ENCODE results near the gene EYA2. TPM values are rescaled to one million over a fixed set of nuclear protein-coding genes. Genes with fewer than 3 reads are reported as not detected.

The EYA2 gene
- total and polyA plus RNA-seq, 2 donors (not counting 3 experiments of a cell fraction or from before 2014, with no cell fraction given), result not detected

GRCh38 chr20:47030271-47030810 is 135.7 kb downstream of the EYA2 start:
- dilution Hi-C loops (cut with MboI; ENCODE audit: extremely low pct_ligation_motif_present, low sequenced_read_pairs), result no loop called here
- CTCF ChIA-PET, result no interaction called here

More at GRCh38 chr20:47030271-47030810, 135.7 kb downstream of the EYA2 start:
- intact Hi-C loops (cut with micrococcal nuclease), result no loop called here
- H3K9me3 ChIP-seq (replicated peaks; ENCODE audit: control insufficient read depth, insufficient read depth, low read length), result no peaks in the 10 kb centered on the region
- no peaks in the 10 kb centered on the region for H3K4me1 ChIP-seq (ENCODE audit: control insufficient read depth, extremely low read depth, insufficient read depth, low read length)
- BruUV-seq (replicated peaks), result no TSS peak
- H4K20me1 ChIP-seq (replicated peaks; ENCODE audit: control insufficient read depth, extremely low read depth, insufficient read depth, low read length), result no peaks in the 10 kb centered on the region
- FAIRE-seq, result no peak
- no peaks in the 10 kb centered on the region for H3K36me3 ChIP-seq (ENCODE audit: control insufficient read depth in 2 of 2, extremely low read depth in 1 of 2, insufficient read depth in 2 of 2, low read length in 2 of 2)
- H3K79me2 ChIP-seq (ENCODE audit: control insufficient read depth, insufficient read depth, low read length), result no peaks in the 10 kb centered on the region
- H3K27me3 ChIP-seq (ENCODE audit: control insufficient read depth in 2 of 2, insufficient read depth in 2 of 2, low read length in 2 of 2), result no peaks in the 10 kb centered on the region
- no peak overlapping the region for H2AFZ ChIP-seq (ENCODE audit: low read depth, low read length)
- H3K9me1 ChIP-seq (replicated peaks; ENCODE audit: control insufficient read depth, extremely low read depth, insufficient read depth, low read length), result no peaks in the 10 kb centered on the region
- POLR2A ChIA-PET, result no interaction called here
- no peak overlapping the region for H3K27ac ChIP-seq (ENCODE audit: insufficient read depth, low read depth, low read length)
- H3K4me3 ChIP-seq (replicated peaks in 1 of 3; ENCODE audit: insufficient read depth in 1 of 3, low read depth in 1 of 3, low read length in 3 of 3), result no peak overlapping the region
- TF ChIP-seq EZH2 (IDR thresholded peaks at IDR 0.05; ENCODE audit: borderline replicate concordance, low read depth, low read length, severe bottlenecking) (no peak), POLR2A (IDR thresholded peaks at IDR 0.05; ENCODE audit: low read depth, low read length) (no peak), MYC (IDR thresholded peaks at IDR 0.05; ENCODE audit: low read depth, low read length) (no peak), JUN (IDR thresholded peaks at IDR 0.05; ENCODE audit: borderline replicate concordance, insufficient read depth, insufficient read length, low read depth) (no peak), GATA2 (IDR thresholded peaks at IDR 0.05; ENCODE audit: insufficient read depth, insufficient read length, low read depth, low read length) (no peak), FOS (IDR thresholded peaks at IDR 0.05; ENCODE audit: borderline replicate concordance, insufficient read depth, low read length) (no peak), POLR2AphosphoS5 (IDR thresholded peaks at IDR 0.05; ENCODE audit: insufficient read depth, low read depth, low read length) (no peak)
- TF ChIP-seq, protein P1, sequence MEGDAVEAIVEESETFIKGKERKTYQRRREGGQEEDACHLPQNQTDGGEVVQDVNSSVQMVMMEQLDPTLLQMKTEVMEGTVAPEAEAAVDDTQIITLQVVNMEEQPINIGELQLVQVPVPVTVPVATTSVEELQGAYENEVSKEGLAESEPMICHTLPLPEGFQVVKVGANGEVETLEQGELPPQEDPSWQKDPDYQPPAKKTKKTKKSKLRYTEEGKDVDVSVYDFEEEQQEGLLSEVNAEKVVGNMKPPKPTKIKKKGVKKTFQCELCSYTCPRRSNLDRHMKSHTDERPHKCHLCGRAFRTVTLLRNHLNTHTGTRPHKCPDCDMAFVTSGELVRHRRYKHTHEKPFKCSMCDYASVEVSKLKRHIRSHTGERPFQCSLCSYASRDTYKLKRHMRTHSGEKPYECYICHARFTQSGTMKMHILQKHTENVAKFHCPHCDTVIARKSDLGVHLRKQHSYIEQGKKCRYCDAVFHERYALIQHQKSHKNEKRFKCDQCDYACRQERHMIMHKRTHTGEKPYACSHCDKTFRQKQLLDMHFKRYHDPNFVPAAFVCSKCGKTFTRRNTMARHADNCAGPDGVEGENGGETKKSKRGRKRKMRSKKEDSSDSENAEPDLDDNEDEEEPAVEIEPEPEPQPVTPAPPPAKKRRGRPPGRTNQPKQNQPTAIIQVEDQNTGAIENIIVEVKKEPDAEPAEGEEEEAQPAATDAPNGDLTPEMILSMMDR (IDR thresholded peaks at IDR 0.05; ENCODE audit: extremely low read depth in 1 of 2, insufficient read depth in 1 of 2, low read depth in 1 of 2, low read length in 2 of 2), result no peak
- TF ChIP-seq, protein P2, sequence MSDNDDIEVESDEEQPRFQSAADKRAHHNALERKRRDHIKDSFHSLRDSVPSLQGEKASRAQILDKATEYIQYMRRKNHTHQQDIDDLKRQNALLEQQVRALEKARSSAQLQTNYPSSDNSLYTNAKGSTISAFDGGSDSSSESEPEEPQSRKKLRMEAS (IDR thresholded peaks at IDR 0.05; ENCODE audit: insufficient read depth, insufficient read length), result no peak
- no peak for DNase-seq (ENCODE audit: low read depth, low spot score)
- H3K4me2 ChIP-seq (ENCODE audit: insufficient read depth, low read length), result no peak overlapping the region
- no peak overlapping the region for H3K9ac ChIP-seq (replicated peaks; ENCODE audit: extremely low read depth, insufficient read depth, low read length)

All from endothelial cell of umbilical vein (primary cell).